ENCODE measurements around the gene PRR5L.

PRR5L gene

GRCh38 chr11:36380296-36381014 lies 84.4 kb downstream of the PRR5L start:
- no peak for DNase-seq

GRCh38 chr11:36381015-36381360 lies 84.9 kb downstream of the PRR5L start:
- DNase-seq: no peak

- DNase-seq: no peak
These were observed 87.1 kb downstream of the PRR5L start for GRCh38 chr11:36383195-36383594.

GRCh38 chr11:36385121-36385970 lies 89.3 kb downstream of the PRR5L start:
- no peak for DNase-seq

- no peak for DNase-seq
These were observed 90.3 kb downstream of the PRR5L start for GRCh38 chr11:36386411-36386810.

GRCh38 chr11:36388071-36388470 lies 92.0 kb downstream of the PRR5L start:
- DNase-seq: no peak

- DNase-seq: no peak
These were observed 92.9 kb downstream of the PRR5L start for GRCh38 chr11:36388951-36389350.

GRCh38 chr11:36389811-36390210 lies 93.7 kb downstream of the PRR5L start:
- DNase-seq: no peak

GRCh38 chr11:36390963-36391471 lies 94.9 kb downstream of the PRR5L start:
- no peak for DNase-seq

GRCh38 chr11:36392196-36392595 lies 96.1 kb downstream of the PRR5L start:
- DNase-seq: no peak

- no peak for DNase-seq
These were observed 98.0 kb downstream of the PRR5L start for GRCh38 chr11:36394056-36394455.

GRCh38 chr11:36394926-36395325 lies 98.8 kb downstream of the PRR5L start:
- no peak for DNase-seq

GRCh38 chr11:36395978-36396736 lies 100.1 kb downstream of the PRR5L start:
- DNase-seq: no peak

GRCh38 chr11:36398231-36398953 lies 102.3 kb downstream of the PRR5L start:
- DNase-seq: no peak

- no peak for DNase-seq
These were observed 103.1 kb downstream of the PRR5L start for GRCh38 chr11:36399236-36399635.

GRCh38 chr11:36399745-36400144 lies 103.7 kb downstream of the PRR5L start:
- DNase-seq: no peak

- no peak for DNase-seq
These were observed 104.8 kb downstream of the PRR5L start for GRCh38 chr11:36400766-36401455.

- DNase-seq: no peak
These were observed 106.6 kb downstream of the PRR5L start for GRCh38 chr11:36402568-36403170.

GRCh38 chr11:36403661-36404060 lies 107.6 kb downstream of the PRR5L start:
- no peak for DNase-seq

GRCh38 chr11:36404831-36405230 lies 108.7 kb downstream of the PRR5L start:
- DNase-seq: no peak

- no peak for DNase-seq
These were observed 109.7 kb downstream of the PRR5L start for GRCh38 chr11:36405585-36406367.
